ENCODE results near the gene UNKL.
A peak's percentile ranks its signal among the peaks of the same experiment; 100 is the strongest.

UNKL gene

DNA sequence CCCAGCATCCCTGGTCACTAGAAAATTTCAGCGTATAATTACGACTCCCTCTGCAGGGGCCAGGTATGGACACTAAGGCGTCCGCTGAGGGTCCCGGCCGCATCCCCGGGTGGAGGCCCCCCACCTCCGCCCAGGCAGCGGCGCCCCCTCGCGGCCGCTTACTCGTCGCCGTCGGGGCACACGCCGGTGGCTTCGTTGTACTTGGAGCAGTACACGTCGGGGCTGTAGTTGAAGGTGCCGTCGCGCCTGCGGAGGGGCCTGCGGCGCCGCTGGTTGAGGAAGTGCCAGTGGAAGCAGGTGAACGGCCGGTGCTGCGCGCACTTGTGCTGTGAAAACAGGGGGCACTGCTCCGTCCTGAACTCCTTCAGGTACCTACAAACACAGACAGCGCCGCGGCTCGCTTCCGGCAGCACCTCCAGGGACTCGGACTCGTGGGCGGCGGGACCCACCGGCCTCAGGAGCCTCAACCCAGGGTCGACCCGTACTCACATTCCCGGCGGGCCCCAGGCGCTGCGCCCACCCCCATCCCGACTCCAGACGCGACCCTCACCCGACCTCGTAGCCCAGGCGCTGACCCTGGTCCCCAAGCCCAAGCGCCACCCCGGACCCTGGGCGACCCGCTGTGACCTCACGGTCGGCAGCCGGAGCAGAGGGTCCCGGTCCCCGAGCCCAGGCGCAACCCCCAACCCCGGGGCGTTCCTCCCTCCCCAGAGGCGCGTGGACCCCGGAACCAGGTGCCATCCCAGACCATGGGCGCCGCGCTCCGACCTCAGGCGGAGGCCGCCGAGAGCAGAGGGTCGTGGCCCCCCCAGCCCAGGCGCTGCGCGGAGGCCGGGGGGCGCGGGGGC lies 596 bp downstream of the UNKL start:
- TF ChIP-seq, protein P1, sequence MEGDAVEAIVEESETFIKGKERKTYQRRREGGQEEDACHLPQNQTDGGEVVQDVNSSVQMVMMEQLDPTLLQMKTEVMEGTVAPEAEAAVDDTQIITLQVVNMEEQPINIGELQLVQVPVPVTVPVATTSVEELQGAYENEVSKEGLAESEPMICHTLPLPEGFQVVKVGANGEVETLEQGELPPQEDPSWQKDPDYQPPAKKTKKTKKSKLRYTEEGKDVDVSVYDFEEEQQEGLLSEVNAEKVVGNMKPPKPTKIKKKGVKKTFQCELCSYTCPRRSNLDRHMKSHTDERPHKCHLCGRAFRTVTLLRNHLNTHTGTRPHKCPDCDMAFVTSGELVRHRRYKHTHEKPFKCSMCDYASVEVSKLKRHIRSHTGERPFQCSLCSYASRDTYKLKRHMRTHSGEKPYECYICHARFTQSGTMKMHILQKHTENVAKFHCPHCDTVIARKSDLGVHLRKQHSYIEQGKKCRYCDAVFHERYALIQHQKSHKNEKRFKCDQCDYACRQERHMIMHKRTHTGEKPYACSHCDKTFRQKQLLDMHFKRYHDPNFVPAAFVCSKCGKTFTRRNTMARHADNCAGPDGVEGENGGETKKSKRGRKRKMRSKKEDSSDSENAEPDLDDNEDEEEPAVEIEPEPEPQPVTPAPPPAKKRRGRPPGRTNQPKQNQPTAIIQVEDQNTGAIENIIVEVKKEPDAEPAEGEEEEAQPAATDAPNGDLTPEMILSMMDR (IDR thresholded peaks at IDR 0.05; ENCODE audit: low read depth, low read length): peak; percentile 53
- H3K4me3 ChIP-seq (replicated peaks in 1 of 2; ENCODE audit: low read depth in 2 of 2, low read length in 2 of 2): peak overlapping the region; percentile 82 to 87
- peak; percentile 49 to 66 for DNase-seq (ENCODE audit: low read depth in 2 of 2)

DNA sequence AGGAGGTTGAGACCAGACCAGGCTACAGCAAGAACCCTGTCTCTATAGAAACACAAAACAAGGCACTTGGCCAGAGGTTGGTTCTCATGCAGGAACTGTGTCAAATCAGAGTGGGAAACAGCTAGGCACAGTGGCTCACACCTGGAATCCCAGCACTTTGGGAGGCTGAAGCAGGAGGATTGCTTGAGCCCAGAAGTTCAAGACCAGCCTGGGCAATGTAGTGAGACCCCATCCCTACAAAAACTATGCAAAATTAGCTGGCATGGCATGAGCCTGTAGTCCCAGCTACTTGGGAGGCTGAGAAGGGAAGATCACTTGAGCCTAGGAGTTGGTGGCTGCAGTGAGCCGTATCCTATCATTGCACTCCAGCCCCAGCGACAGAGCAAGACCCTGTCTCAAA lies 1.7 kb downstream of the UNKL start:
- no peak for DNase-seq (ENCODE audit: low read depth in 2 of 2)

DNA sequence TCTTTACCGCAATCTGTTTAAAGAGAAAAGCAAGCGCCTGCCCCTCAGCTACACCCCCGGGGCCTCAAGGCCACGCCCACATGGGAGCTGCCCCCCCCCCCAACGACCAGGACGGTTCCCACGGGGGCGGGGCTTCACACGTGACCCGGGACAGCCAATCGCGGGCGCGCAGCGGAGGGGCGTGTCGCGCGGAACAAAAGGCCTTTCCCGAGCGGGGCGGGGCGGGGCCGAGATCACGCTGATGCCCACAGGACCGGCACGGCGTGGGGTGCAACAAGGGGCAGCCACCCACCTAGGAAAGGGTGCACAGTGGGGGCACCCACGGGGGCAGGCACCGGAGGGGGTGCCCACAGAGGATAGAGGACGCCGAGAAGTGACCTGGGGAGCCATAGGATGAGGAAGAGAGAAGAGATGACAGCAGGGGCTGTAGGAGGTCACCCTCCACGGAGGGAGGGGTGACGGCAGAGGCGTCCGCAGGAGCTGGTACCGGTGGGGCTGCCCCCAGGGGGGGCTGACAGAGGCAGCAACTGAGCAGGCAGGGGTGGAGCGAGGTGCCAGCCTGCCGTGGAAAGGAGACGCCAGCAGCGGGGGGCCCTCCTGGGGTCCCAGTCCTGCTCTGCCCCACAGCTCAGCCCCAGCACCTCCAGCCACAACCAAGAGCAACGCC lies 6.2 kb downstream of the UNKL start:
- peak; percentile 90 to 93 for DNase-seq (ENCODE audit: low read depth in 2 of 2)
- TF ChIP-seq, protein P1 (IDR thresholded peaks at IDR 0.05; ENCODE audit: low read depth, low read length): no peak
- peak overlapping the region; percentile 44 to 60 for H3K4me3 ChIP-seq (replicated peaks in 1 of 2; ENCODE audit: low read depth in 2 of 2, low read length in 2 of 2)

More for the DNA sequence above, 1.7 kb downstream of the UNKL start:
- TF ChIP-seq, protein P1 (IDR thresholded peaks at IDR 0.05; ENCODE audit: low read depth, low read length): no peak
- H3K4me3 ChIP-seq (replicated peaks in 1 of 2; ENCODE audit: low read depth in 2 of 2, low read length in 2 of 2): no peak overlapping the region

DNA sequence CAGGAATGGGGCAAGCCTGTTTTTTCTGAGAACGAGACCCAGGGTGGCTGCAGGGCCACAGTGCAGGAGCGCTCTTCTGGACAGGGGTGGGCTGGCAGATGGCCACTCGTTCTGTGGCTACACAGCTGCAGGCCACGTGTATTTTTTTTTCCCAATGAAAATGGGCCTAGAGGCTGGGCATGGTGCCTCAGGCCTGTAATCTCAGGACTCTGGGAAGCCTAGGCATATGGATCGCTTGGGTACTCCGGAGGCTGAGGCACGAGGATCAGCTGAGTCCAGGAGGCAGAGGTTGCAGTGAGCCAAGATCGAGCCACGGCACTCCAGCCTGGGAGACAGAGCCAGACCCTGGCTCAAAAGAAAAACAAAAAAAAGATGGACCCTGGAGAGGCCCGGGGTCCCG lies 6.8 kb downstream of the UNKL start:
- peak in 1 of 2 donors; percentile 23 for DNase-seq (ENCODE audit: low read depth in 2 of 2)
- H3K4me3 ChIP-seq (replicated peaks in 1 of 2; ENCODE audit: low read depth in 2 of 2, low read length in 2 of 2): peak overlapping the region in 1 of 2 donors; percentile 18
- TF ChIP-seq, protein P1 (IDR thresholded peaks at IDR 0.05; ENCODE audit: low read depth, low read length): no peak

DNA sequence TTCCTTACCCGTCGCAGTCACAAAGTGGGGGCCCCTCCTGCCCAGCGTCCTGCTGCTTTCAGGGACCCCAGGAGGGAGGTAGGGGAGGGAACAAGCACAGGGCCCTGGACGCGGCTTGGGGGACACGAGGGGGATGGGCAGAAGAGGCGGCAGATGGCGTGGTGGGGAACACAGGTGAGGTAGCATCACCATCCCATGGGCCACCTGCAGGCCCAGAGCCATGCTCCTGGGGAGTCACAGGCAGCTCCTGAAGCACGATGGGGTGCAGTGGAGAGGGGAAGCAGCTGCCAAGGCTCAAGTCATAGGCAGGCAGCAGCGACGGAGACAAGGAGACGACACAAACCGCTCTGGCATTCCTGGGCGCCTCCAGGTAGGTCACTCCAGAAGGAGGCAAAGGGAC lies 10.8 kb downstream of the UNKL start:
- H3K4me3 ChIP-seq (replicated peaks in 1 of 2; ENCODE audit: low read depth in 2 of 2, low read length in 2 of 2): no peak overlapping the region
- no peak for DNase-seq (ENCODE audit: low read depth in 2 of 2)

GRCh38 chr16:1403036-1403435 lies 11.5 kb downstream of the UNKL start:
- DNase-seq (ENCODE audit: low read depth in 2 of 2): no peak
- no peak overlapping the region for H3K4me3 ChIP-seq (replicated peaks in 1 of 2; ENCODE audit: low read depth in 2 of 2, low read length in 2 of 2)
- TF ChIP-seq, protein P1 (IDR thresholded peaks at IDR 0.05; ENCODE audit: low read depth, low read length): no peak

More for the DNA sequence above, 10.8 kb downstream of the UNKL start:
- TF ChIP-seq, protein P1 (IDR thresholded peaks at IDR 0.05; ENCODE audit: low read depth, low read length): no peak

Data from cardiac fibroblast (primary cell).